ENCODE measurements around the gene PPP1R2.
"Not testable (repeated sequence)": the region's sequence is repeated elsewhere in the genome, so short reads cannot be mapped to it uniquely, and the experiment has no call there.

The PPP1R2 gene
- 47.0 to 149 (median 82.3) reads per million in 18 experiments for total RNA-seq

DNA sequence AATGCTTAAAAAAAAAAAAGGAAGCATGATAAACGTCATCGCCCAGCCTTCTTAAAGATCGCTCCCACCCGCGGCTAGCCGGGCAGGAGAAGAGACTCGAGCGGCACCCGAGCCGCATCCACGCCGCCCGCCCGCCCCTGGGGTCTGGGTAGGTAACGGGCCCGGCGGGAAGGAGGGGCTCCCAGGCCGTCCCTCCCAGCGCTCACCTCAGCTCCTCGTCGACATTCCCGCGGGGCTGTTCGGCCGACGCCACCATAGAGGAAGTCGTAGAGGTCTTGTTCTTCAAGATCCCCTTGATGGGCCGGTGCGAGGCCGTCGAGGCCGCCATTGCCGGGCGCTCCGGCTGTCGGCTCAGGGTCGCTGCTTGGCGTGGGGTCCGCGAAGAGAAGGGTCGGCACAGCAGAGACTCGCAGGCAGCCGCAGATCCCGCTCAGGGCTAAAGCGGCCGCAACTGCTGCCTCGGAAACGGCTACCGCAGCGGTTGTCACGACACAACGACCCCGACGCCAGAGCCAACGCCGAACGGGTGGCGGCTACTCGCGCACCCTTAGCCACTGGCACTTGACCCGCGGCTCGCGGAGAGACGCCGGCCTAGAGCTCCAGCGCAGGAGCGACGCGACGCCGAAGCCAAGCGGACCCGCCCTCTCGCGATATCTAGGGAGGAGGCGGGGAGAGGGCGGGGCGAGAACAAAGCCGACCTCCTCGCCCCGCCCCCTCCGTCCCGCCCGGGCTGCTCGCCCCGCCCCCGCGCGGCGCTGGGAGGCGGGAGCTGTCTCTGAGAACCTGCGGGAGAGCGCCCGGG is at the start of gene PPP1R2:
Gene PPP1R2, minus strand, starts transcription at position 628 of the 802 bp plus-strand sequence. Its CDS starts 300 bp downstream, at position 328.
- DNase-seq, result peak; percentile 90 to 96

DNA sequence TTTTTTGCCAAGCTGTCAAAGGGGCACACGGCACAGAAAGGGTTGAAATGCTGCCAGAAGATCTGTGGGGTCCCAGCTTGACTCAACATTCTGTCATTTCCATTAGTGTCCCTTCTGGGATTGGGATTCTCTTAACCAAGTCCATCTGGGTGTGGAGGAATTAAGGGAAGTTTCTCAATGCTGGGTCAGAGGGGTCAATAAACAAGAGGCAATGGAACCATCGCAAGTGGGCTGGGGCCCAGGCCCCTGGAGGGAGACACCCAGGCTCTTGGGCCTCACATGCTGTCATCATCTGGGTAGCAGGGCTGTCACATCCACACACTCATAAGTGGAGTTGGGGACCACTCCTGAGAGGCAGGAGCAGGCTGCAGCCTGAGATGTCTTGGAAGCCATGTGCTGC is 48.7 kb upstream of the PPP1R2 start:
- DNase-seq, result no peak

DNA sequence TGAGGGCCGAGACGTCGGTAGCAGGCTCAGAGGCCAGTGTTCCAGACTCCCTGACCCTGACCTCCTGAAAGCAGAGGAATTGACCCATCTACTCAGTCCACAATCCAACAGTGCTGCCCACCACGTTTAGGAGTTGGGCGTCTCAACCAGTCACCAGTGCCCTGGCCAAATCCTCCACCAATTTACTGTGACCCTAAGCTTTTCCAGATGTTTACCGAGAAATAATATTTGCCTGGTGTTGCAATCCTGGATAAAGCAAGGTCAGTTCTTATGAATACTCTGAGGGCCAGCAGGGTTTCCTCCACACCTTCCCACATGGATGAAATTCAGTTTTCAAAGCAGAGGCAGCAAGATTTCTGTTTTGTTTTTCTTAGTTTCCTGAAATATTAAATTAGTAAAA is 48.1 kb upstream of the PPP1R2 start:
- DNase-seq, result no peak

DNA sequence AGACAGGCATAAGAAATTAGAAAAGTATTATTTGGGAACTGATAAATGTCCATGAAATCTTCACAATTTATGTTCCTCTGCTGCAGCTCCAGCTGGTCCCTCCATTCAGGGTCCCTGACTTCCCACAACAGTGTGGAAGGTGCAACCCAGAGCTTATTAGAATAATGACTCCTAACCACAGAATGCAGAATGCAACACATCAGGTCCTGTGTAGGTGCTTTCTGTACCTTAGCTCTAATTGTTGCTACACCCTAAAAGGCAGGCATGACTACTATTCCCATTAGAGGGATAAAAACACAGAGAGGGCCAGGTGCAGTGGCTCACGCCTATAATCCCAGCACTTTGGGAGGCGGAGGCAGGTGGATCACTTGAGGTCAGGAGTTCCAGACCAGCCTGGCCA is 47.3 kb upstream of the PPP1R2 start:
- DNase-seq, result not testable (repeated sequence)

- not testable (repeated sequence) for DNase-seq
These were observed 46.7 kb upstream of the PPP1R2 start for GRCh38 chr3:195589796-195590195.

DNA sequence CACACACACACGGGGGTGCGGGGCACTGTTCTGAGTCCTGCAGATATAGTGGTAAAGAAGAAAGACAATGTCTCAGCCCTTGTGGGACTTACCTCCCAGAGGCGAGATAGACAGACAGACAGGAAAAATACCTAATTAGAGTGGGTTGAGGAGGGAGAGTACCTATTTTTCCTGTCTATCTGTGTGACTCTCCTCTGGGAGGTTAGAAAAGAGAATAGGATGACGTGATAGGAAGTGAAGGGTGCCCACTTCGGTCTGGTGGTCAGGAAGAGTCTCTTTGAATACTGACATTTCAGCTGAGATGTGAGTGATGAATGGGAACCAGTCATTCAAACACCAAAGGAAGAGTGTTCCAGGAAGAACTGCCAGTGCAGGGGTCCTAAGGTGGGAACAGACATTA is 44.7 kb upstream of the PPP1R2 start:
- DNase-seq, result no peak

DNA sequence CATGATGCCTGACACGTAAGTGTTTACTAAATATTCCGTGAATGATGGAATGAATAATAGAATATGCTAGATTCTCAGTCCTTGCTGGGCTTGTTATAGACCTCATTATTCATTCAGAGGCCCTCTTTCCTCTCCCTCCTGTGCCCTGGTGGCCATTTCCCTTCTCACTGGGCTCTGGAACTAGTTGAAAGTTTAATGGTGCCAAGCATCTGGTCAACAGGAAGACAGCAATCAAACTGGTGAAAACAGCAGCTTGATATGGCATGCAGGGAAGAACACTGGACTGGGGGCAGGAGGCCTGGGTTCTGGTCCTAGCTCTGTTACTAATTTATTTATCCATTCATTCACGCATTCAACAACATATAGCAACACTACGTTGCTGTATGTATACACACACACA is 44.3 kb upstream of the PPP1R2 start:
- DNase-seq, result no peak

GRCh38 chr3:195584543-195584870 is 41.4 kb upstream of the PPP1R2 start:
- DNase-seq, result no peak

GRCh38 chr3:195583831-195584542 is 40.9 kb upstream of the PPP1R2 start, which contains the start of gene APOD:
Gene APOD (minus strand): TSS chr3:195583940. CDS start chr3:195579461, 4,479 bp downstream.
- DNase-seq, result peak in 1 of 2 donors; percentile 58

- no peak for DNase-seq
These were observed 39.8 kb upstream of the PPP1R2 start for GRCh38 chr3:195582947-195583346.

GRCh38 chr3:195580744-195581443 is 37.8 kb upstream of the PPP1R2 start:
- DNase-seq, result peak in 1 of 2 donors; percentile 30

GRCh38 chr3:195579281-195579680 is 36.2 kb upstream of the PPP1R2 start:
- no peak for DNase-seq

GRCh38 chr3:195578565-195578964 is 35.4 kb upstream of the PPP1R2 start:
- no peak for DNase-seq

DNA sequence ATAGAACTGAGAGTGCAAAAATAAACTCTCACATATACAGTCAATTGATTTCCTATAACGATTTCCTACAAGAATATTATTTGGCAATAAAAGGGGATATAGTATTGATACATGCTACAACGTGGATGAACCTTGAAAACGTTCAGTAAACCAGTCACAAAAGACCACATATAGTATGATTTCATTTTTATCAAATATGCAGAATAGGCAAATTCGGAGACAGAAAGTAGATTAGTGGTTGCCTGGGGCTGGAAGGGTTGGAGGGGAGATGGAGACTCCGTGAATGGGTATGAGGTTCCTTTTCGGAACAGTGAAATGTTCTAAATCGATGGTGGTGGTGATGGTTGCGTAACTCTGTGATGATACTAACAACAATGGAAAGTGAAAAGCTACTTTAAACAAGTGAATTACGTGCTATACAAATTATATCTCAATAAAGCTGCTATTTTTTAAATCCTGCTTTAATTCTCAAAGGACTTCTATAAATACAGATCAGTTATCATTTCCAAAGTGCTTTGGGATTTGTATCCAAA is 34.6 kb upstream of the PPP1R2 start:
- no peak for DNase-seq

DNA sequence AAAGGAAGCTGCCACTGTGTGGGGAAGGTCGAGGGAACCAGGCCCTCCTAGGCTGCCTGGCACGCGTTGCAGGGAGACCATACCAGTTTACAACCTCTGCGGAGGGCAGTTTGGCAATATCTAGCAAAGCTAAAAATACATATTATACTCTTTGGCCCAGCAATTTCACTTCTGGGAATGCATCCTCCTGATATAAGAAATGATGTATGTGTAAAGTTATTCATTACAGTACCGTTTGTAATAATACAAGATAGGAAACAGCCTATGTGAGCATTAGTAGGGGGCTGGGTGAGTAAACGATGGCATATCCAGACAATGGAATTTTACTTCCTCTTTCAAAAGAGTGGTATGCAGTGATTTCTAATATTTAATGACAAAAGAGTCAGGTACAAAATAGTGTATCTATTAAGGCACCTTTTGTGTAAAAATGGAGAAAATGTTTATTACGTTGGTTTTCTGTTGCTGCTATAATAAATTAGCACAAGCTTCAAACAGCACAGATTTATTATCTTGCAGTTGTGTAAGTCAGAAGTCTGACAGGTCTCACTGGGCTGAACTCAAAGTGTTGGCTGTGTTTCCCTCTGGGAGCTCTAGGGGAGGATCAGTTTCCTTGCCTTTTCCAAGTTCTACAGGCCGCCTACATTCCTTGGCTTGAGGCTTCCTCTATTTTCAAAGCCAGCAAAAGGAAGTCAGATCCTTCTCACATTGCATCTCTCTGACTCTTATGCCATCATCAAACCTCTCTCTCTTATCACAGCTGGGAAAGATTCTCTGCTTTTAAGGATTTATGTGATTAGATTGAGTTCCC is 31.6 kb upstream of the PPP1R2 start:
- DNase-seq, result peak; percentile 37 to 49

DNA sequence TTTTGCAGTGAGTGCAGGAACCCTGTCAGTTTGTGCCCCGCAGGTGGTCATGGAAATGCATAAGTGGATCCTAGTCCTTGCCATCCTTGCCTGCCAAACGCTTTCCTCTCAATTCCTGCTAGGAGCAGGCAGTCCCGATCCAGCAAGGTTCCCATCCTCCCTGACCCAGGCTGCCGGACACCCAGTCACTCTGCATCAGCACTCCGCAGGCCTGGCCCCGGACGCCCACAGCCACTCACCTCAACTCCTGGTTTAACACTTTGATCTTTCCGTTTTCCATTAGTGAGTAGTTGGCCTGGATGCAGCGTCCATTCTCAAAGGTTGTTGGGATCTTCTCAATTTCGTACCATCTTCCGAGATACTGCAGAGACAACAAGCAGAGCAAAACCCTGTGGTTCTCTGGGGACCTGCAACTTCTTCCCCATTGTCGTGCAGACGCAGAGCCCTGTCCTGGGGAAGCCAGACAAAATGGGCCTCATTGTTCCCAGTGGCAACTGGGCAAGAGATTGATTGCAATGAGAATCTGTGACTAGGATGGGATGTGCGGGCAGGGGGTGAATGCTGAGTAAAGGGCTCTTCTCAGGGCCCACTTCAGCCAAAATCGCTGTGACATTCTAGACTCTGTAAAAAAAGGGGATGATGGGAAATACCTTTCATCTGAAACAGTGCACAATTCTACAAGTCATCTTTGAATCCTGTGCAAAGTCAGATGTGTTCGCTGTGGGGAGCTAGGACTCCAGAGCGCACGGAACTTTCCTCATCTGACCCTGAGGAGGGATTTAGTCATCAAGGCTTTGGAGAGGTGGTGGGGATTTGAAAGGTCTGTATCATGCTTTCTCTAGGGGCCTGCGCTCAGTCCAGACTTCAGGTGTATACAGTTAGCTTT is 30.7 kb upstream of the PPP1R2 start:
- DNase-seq, result no peak

GRCh38 chr3:195571361-195571760 is 28.2 kb upstream of the PPP1R2 start:
- no peak for DNase-seq

- no peak for DNase-seq
These were observed 27.8 kb upstream of the PPP1R2 start for GRCh38 chr3:195570912-195571311.

DNA sequence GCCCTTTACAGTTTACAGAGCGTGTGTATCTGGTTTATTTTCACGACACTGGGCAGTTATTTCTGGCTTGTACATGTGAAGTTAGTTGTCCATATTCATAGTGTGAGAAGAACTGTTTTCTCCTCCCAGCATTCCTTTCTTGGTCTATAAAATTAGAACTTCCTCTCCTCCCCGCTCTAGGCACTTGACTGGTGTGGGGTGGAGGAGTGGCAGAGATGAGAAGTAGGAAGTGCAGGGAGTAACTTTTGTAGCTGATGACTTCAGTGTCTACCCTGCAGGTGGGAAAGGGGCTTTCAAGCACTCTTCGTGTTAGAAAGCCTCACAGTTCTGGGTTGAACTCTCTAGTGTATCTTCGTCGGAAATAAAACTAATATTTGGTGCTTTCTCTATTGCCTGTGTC is 27.2 kb upstream of the PPP1R2 start:
- peak in 1 of 2 donors; percentile 27 for DNase-seq

DNA sequence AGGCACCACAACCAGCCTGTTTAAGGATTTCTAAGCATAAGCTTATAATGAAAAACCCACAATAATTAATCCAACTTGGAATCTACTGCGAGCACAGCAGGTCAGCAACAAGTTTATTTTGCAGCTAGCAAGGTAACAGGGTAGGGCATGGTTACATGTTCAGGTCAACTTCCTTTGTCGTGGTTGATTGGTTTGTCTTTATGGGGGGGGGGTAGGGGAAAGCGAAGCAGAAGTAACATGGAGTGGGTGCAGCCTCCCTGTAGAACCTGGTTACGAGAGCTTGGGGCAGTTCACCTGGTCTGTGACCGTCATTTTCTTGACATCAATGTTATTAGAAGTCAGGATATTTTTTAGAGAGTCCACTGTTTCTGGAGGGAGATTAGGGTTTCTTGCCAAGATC is 25.5 kb upstream of the PPP1R2 start:
- DNase-seq, result no peak

- DNase-seq, result no peak
These were observed 23.7 kb upstream of the PPP1R2 start for GRCh38 chr3:195566797-195567196.
